Loucy (cell line): ENCODE data around the gene CLDN6.

ENCODE experiments used
- H2AFZ ChIP-seq: fragments of 200-600 bp; sonication (generic); 2 replicates; pipeline ENCODE4 v1.6.0; 2016; ENCODE audit warnings: antibody characterized with exemption, mild to moderate bottlenecking, low read length, moderate library complexity
- H3F3A ChIP-seq: fragments of 200-600 bp; 2 replicates; pipeline ENCODE4 v1.6.0; 2016; ENCODE audit warnings: antibody characterized with exemption, low read depth, mild to moderate bottlenecking
- H3K27me3 ChIP-seq: fragments of 200-600 bp; sonication (generic); 2 replicates; pipeline ENCODE4 v1.6.1; 2014; ENCODE audit warnings: low read length, mild to moderate bottlenecking; ENCODE audit not compliant: insufficient read depth, poor library complexity, severe bottlenecking
- H3K36me3 ChIP-seq: fragments of 200-600 bp; sonication (generic); 2 replicates; pipeline ENCODE4 v1.6.1; 2016; ENCODE audit warnings: low read length; ENCODE audit not compliant: insufficient read depth
- H3K4me1 ChIP-seq: fragments of 200-600 bp; sonication (generic); 2 replicates; pipeline ENCODE4 v1.5.1; 2014; ENCODE audit warnings: low read length, mild to moderate bottlenecking; ENCODE audit not compliant: insufficient read depth, poor library complexity, severe bottlenecking
- H3K4me2 ChIP-seq: fragments of 200-600 bp; sonication (generic); 2 replicates; pipeline ENCODE4 v1.6.0; 2014; ENCODE audit warnings: antibody characterized with exemption, low read length, low read depth, mild to moderate bottlenecking; ENCODE audit not compliant: poor library complexity, severe bottlenecking
- H3K4me3 ChIP-seq: fragments of 200-600 bp; sonication (generic); 2 replicates; pipeline ENCODE4 v1.5.1; 2014; ENCODE audit warnings: low read length, mild to moderate bottlenecking, mixed read lengths; ENCODE audit not compliant: poor library complexity, severe bottlenecking
- H3K79me2 ChIP-seq: fragments of 200-600 bp; sonication (generic); 2 replicates; pipeline ENCODE4 v1.6.1; 2014; ENCODE audit warnings: low read length; ENCODE audit not compliant: insufficient read depth
- H3K9ac ChIP-seq: fragments of 200-600 bp; sonication (generic); 2 replicates; pipeline ENCODE4 v1.6.0; 2014; ENCODE audit warnings: mild to moderate bottlenecking, low read depth, low read length, moderate library complexity; ENCODE audit not compliant: poor library complexity, severe bottlenecking
- H3K9me2 ChIP-seq: fragments of 200-600 bp; sonication (generic); replicated peaks from 2 replicates; pipeline ENCODE4 v1.6.1; 2016; ENCODE audit warnings: low read depth, low read length, mixed read lengths
- H3K9me3 ChIP-seq: fragments of 200-600 bp; sonication (generic); 2 replicates; pipeline ENCODE4 v1.6.1; 2014; ENCODE audit warnings: mild to moderate bottlenecking, antibody characterized with exemption, low read length, low read depth; ENCODE audit not compliant: insufficient read depth
- H4K20me1 ChIP-seq: fragments of 200-600 bp; sonication (generic); 2 replicates; pipeline ENCODE4 v1.6.0; 2014; ENCODE audit warnings: antibody characterized with exemption, low read length, mild to moderate bottlenecking; ENCODE audit not compliant: insufficient read depth, poor library complexity, severe bottlenecking
- CTCF ChIP-seq: fragments of 200-600 bp; sonication (generic); conservative IDR thresholded peaks from 2 replicates; pipeline ENCODE4 v1.5.1; 2014; ENCODE audit warnings: mild to moderate bottlenecking, antibody characterized with exemption, low read length
- EZH2phosphoT487 ChIP-seq: fragments of 200-600 bp; IDR thresholded peaks from 2 replicates; pipeline ENCODE4 v1.6.1; 2018; ENCODE audit warnings: antibody characterized with exemption, mild to moderate bottlenecking, moderate library complexity, borderline replicate concordance

Gene CLDN6

GRCh38 chr16:3013998-3014690, 3.8 kb downstream of the CLDN6 start:
- no peak for TF ChIP-seq CTCF
- Histone ChIP-seq H3K79me2 (no peaks in the 10 kb centered on the region), H2AFZ (no peak overlapping the region), H3K9ac (no peak overlapping the region), H3K9me2 (no peaks in the 10 kb centered on the region), H3K27me3 (no peaks in the 10 kb centered on the region), H3K4me3 (no peak overlapping the region), H4K20me1 (no peaks in the 10 kb centered on the region), H3K9me3 (no peaks in the 10 kb centered on the region), H3K4me1 (no peaks in the 10 kb centered on the region), H3K36me3 (no peaks in the 10 kb centered on the region), H3F3A (no peaks in the 10 kb centered on the region), H3K4me2 (no peak overlapping the region)

GRCh38 chr16:3013491-3013951, 4.5 kb downstream of the CLDN6 start:
- Histone ChIP-seq H3K9me2 (no peaks in the 10 kb centered on the region), H3K9me3 (no peaks in the 10 kb centered on the region), H3K36me3 (no peaks in the 10 kb centered on the region), H3K4me3 (no peak overlapping the region), H3K9ac (no peak overlapping the region), H3K79me2 (no peaks in the 10 kb centered on the region), H3K27me3 (no peaks in the 10 kb centered on the region), H4K20me1 (no peaks in the 10 kb centered on the region), H3K4me1 (peaks cover 4% of the 10 kb centered on the region), H3F3A (no peaks in the 10 kb centered on the region), H2AFZ (no peak overlapping the region), H3K4me2 (no peak overlapping the region)
- TF ChIP-seq EZH2phosphoT487 = no peak
- TF ChIP-seq CTCF = no peak

GRCh38 chr16:3012828-3013420, 5.1 kb downstream of the CLDN6 start, which contains the start of gene CLDN9:
Gene CLDN9, plus strand, starts transcription at chr16:3012923. Its CDS starts 440 bp downstream, at chr16:3013363.
- TF ChIP-seq EZH2phosphoT487 (no peak), CTCF (no peak)
- no peak within 1 kb of the TSS for H2AFZ ChIP-seq
- no peaks in the 10 kb centered on the region for H3K9me2 ChIP-seq
- no peaks in the 10 kb centered on the region for H3K36me3 ChIP-seq
- no peaks in the 10 kb centered on the region for H3K27me3 ChIP-seq
- H3K4me2 ChIP-seq = no peak within 1 kb of the TSS
- no peaks in the 10 kb centered on the region for H4K20me1 ChIP-seq
- H3F3A ChIP-seq = no peaks in the 10 kb centered on the region
- no peak within 1 kb of the TSS for H3K9ac ChIP-seq
- no peaks in the 10 kb centered on the region for H3K79me2 ChIP-seq
- peaks cover 9% of the 10 kb centered on the region for H3K4me1 ChIP-seq
- no peaks in the 10 kb centered on the region for H3K9me3 ChIP-seq
- H3K4me3 ChIP-seq = no peak within 1 kb of the TSS
